HS-27A (cell line): Measurements from ENCODE around the gene SMIM12.
A peak's percentile ranks its signal among the peaks of the same experiment; 100 is the strongest.
"Not testable (repeated sequence)": the region's sequence is repeated elsewhere in the genome, so short reads cannot be mapped to it uniquely, and the experiment has no call there.

ENCODE experiments used
- DNase-seq: peaks from one replicate; pipeline ENCODE4 v3.0.0-alpha.2; 2012; ENCODE audit warnings: low read depth, missing footprints

SMIM12 gene

DNA sequence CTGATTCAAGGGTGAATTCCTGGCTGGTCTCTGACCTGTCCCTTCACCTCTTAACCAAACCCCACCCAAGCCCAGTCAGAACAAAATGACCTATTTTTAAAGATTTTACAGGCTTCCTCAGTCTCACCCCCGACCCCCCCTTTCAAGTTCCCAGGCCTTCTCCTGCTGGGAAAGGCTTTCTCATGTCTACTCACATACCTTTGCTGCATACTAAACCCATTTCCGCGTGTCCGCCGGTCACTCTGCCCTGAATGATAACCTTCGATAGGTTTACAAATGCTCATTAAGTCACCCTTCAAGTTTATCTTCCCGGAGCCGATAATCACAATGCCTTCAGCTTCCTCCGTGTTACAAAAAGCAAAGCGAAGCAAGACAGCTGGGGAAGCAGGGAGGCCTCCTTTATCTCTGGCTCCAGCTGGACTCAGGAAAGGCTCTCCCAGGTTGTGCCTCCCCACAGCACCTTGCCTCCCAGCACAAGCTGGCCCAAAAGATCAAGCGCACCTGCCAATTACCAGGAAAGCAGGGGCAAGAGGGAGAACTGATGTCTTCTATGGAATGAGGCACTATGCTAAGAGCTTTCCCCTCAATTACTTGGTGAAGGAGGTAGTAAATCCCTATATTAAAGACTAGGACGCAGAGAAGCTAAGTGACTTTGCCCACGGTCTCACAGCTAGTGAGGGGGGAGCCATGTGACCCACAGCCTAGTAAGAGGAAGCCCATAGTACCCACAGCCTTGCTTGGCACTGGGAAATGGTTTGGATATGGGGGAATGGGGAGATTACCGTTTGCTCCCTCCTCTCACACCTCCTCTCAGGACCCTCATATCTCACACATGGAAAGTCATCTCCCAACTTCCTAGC is 15.9 kb downstream of the SMIM12 start:
- DNase-seq, result no peak

DNA sequence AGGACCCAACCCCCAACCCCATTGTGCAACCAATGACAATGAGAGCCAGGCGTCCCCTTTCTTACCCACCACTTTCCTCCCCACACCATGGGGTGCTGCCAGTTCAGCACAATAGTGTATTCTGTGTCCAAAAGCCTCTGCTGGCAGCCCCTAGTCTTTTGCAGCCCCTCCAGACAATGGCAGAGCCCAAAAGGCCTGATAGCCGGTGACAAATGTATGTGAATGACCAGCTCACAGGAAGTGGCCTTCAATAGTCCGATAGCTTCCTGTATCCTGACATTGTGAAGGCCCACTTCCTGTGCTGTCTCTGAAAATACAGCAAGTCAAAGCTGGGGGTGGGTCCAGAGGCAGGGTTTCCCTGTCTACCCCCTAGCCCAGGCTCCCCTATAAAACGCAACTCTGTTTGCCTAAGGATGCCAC is 16.6 kb downstream of the SMIM12 start:
- DNase-seq, result no peak

GRCh38 chr1:34842073-34842472 is 17.5 kb downstream of the SMIM12 start:
- no peak for DNase-seq

DNA sequence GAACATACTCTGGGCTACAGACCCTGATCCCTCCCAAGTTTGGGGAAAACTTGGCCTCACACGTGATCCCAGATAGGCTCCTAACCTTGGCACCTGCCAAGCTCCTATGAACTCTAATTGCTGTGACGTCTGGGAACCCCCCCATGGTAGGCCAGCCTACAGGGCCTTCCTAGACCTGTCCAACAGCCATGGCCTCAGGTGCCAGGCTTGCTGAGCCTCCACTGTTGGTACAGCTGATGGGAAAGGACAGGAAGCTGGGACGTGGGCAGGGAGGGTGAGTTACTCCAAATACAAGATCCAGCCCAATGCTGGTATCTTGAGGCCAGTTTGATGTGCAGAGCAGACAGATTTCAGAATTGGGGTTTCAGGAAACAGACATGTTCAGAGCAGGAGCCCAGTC is 19.1 kb downstream of the SMIM12 start:
- DNase-seq, result no peak

GRCh38 chr1:34839526-34840305 is 19.8 kb downstream of the SMIM12 start:
- no peak for DNase-seq

GRCh38 chr1:34833711-34834110 is 25.8 kb downstream of the SMIM12 start:
- no peak for DNase-seq

DNA sequence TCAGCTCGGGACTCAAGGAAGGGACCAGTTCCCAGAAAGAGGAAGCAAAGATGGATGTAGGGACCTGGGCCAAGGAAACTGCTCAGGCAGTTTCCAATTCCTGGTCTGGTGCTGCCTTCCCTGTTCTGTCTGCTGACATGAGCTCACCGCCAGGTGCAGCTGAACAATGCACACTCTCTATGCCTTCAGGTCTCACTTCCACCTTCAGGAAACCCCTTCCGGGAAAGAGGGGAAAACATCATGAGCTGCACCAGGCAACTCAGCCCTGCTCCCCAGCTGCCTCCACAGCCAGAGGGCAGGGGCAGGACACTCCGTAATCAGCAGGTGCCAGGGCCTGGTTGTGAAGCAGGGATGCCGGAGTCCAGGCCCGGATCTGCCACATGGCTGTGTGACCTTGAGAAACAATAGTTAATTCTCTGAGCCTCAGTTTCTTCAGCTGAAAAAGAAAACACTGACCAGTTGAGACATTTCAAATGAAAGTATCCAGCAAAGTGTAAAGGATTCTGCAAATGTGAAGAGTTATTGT is 27.8 kb downstream of the SMIM12 start:
- DNase-seq, result no peak

DNA sequence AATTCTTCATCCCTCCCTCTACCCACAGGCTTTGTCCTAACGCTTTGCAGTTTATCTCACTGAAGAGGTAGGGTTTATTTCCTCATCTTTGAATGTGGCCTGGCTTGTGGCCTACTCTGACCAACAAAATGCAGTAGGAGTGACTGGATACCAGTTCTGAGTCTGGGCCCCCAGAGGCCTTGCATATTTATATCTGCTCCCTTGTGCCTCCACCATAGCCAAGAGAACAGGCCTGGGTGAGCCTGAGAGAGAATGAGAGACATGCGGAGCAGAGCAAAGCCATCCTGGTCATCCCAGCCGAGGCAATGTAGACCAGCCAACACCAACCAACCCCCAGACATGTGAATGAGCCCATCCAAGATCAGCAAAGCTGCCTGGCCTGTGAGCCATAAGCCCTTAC is 30.3 kb downstream of the SMIM12 start:
- no peak for DNase-seq

DNA sequence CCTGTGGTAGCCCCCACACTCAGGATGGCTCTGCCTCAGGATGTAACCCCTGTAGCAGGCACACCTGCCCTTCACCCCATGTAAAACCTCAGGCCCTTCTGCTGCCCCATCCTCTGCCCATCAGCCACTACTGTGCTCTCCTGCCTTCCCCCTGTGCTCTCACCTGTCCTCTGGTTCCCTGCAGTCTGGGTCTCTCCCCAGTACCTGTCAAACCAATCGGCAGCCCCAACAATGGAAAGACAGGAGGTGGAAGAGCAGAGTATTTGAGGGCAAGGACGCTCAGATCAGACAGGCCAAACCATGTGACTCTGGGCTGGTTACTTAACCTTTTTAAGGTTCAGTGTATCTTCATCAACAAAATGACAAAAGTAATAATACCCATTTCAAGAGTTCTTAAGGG is 30.9 kb downstream of the SMIM12 start:
- DNase-seq, result no peak

DNA sequence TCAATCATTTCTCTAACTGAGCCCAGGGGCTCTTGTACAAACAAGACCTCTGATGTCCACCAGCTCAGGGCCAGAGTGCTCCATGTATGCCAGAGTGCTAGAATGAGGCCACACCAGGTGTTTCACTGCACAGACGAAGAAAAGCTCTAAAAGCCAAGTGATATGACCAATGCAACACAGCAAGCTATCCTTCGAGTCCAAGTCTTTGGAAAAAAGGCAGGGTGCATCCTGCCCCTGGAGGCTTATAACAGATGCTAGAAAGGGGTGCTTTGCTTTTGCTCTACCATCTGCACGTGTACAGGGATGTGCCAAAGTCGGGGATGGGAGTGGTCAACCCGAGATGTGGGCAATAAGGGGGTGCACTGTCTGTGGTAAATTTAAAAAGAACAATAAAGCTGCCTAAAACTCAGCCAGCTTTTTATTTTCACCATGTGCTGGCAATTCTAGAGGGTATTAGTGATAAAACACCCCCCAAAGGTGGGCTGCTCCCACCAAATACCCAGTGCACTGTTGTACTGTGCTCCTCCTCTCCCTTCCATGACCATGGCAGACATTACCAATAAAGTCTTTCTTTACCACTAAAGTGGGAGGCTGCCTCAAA is 32.1 kb downstream of the SMIM12 start:
- DNase-seq, result no peak

DNA sequence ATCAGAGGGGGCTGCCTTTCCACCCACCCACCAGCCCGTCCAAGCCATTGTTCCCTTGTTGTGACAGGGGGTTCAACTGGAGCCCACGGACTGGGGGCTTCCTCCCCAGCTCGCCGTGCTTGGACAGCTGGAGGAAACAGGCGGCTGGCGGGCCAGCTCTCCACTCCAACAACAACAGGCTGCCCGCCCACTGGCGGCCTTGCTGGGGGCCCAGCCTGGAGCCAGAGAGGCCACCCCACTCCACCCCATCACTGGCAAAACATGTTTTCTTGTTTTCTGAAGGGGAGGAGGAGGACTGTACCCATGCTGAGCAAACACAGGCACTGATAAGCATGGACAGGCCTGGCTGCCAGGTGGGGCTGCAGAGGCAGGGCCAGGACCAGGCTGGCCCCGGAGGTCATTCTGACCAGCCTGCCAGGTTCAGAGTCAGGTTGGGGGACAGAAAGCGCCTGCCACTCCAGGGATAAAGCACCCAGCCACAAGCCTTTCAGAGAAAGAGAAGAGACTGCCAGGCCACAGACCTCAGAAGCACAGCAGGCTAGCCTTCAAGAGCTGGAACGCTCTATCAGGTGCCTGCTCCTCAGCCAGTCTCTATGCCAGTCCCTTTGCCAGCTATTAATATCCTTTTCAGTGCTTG is 34.0 kb downstream of the SMIM12 start:
- no peak for DNase-seq

DNA sequence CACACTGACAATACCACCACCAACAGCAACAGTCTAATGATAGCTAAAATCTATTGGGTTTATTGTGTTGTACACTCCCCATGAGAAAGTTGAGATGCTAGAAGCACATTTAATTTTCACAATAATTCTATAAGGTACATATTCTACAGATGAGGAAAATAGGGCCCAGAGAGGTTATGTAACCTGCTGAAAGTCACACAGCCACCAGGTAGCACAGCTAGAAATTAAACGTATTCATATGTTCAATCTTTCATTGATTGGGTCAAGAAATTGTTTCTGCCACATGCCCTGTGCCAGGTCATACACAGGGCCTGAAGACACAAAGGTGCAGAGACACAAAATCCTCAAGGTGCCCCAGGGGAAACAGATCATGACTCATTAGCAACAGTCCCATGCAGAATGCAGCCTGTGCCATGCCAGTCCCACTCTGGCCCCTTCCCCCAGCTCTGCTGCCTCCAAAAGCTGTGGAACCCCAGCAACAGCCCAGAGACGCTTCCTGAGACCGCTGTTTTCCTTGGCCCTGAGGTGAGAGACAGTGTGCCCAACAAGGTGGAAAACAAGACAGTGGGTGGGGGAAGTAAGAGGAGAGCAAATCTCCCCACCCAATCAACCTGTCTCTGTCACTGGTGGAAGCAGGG is 34.6 kb downstream of the SMIM12 start:
- DNase-seq, result no peak

DNA sequence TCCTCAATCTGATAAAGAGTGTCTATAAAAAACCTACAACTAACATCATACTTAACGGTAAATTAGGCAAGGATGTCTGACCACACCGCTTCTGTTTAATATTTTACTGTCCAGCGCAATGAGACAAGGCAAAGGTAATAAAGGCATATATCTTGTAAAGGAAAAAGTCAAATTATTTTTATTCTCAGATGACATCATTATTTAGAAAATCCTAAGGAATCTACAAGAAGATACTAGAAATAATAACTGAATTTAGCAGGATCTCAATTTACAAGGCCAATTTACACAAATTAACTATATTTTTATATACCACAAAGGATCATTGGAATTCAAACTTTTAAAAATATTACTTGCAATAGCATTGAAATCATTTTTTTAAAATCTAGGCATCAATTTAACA is 37.3 kb downstream of the SMIM12 start:
- no peak for DNase-seq

DNA sequence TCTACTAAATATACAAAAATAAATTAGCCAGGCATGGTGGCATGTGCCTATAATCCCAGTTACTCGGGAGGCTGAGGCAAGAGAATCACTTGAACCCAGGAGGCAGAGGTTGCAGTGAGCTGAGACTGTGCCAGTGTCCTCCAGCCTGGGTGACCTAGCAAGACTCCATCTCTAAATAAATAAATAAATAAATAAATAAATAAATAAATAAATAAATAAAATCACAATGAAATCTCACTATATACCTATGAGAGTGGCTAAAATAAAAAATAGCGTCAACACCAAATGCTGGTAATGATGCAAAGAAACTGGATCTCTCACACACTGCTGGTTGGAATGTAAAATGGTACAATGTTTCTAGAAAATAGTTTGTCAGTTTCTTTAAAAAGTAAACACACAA is 40.7 kb downstream of the SMIM12 start:
- not testable (repeated sequence) for DNase-seq

DNA sequence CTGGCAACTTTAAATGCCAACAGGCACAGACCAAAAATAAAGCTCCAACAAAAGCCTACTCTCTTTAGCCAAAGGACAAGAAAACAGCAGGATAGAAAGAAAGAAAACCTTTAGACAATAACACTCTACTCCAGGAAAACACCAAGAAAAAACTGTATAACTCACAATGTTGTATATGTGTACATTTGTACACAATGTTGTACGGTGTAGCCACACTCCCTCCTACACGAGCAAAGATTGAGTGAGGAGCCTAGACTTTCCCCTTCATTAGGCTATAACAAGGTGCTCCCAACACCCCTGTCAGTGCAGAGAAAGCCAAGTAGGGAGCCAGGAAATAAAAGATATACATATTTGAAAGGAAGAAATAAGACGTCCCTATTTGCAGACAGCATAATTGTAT is 42.8 kb downstream of the SMIM12 start:
- DNase-seq, result no peak

- DNase-seq, result no peak
Measured at GRCh38 chr1:34816332-34816731, 43.2 kb downstream of the SMIM12 start.

DNA sequence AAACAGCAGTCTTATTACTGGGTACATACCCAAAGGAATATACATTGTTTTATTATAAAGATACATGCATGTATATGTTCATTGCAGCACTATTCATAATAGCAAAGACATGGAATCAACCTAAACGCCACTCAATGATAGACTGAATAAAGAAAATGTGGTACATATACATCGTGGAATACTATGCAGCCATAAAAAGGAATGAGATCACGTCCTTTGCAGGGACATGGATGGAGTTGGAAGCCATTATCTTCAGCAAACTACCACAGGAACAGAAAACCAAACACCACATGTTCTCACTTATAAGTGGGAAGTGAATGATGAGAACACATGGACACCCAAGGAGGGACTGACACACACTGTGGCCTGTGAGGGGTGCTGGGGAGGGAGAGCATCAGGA is 48.8 kb downstream of the SMIM12 start:
- DNase-seq, result not testable (repeated sequence)

GRCh38 chr1:34808051-34808810 is 51.3 kb downstream of the SMIM12 start:
- no peak for DNase-seq

DNA sequence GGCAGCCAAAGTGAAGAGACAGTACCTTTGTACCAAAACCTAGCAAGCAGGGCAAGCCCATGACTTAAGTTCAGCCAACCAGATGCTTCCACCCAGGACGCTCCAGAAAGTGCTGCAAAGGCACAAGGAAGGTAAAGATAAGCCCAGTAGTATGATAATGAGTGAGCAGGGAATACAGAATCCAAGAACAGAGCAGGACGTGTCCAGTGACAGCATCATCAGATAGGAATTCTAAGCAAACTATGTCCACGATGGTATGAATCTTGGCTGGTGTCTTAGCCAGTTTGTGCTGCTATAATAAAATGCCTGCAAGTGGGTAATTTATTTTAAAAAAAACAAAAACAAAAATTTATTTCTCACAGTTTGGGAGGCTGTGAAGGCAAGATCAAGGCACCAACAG is 53.2 kb downstream of the SMIM12 start:
- peak; percentile 26 for DNase-seq

DNA sequence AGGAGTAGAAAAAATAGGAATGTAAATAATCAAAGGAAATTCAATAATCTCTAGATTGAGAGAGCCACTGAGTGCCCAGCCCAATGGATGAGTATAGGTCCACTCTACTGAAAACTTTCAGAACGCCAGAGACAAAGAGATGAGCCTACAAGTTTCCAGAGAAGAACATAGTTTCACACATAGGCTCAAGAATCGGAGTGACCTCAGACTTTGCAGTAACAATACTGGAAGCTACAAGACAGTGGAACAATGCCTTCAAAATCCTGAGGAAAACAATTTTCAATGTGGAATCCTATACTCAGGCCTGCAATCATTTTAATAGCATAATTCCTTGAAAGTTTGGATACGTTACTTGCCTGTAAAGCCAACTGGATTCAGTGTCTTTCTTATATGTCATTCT is 55.8 kb downstream of the SMIM12 start:
- no peak for DNase-seq
